ENCODE measurements around the gene TTLL8. TPM values are rescaled to one million over a fixed set of nuclear protein-coding genes. Genes with fewer than 3 reads are reported as not detected.
A peak's percentile ranks its signal among the peaks of the same experiment; 100 is the strongest.

TTLL8 gene
- total and polyA plus RNA-seq, 4 experiments from 2014 or later = not detected

GRCh38 chr22:50082961-50083461, 24.9 kb upstream of the TTLL8 start:
- no peak for DNase-seq
- Mint-ChIP-seq H3K27me3 (peaks cover 9 to 19% of the 10 kb centered on the region in 2 donors), H3K27ac (no peak overlapping the region), H3K4me1 (peaks cover 0 to 6% (median 2%) of the 10 kb centered on the region in 4 donors), H3K4me3 (peak overlapping the region in 2 of 8 donors; percentile 17 to 57), H3K9me3 (peaks cover 0 to 9% (median 5%) of the 10 kb centered on the region in 8 donors), H3K36me3 (no peaks in the 10 kb centered on the region)
- ChIA-PET CTCF (ENCODE audit: partially characterized antibody) (no interaction called here), POLR2A (ENCODE audit: partially characterized antibody) (no interaction called here)
- H3K27me3 ChIP-seq (ENCODE audit: insufficient read depth, low read length) = no peaks in the 10 kb centered on the region
- no peak overlapping the region for H3K4me3 ChIP-seq (ENCODE audit: low read length in 2 of 2)
- H3K27ac ChIP-seq (ENCODE audit: low read depth, low read length) = no peak overlapping the region
- intact Hi-C loops (cut with micrococcal nuclease) = no loop called here
- H3K4me1 ChIP-seq (ENCODE audit: insufficient read depth, low read length) = no peaks in the 10 kb centered on the region
- no peaks in the 10 kb centered on the region for H3K36me3 ChIP-seq (ENCODE audit: insufficient read depth, low read length)
- no peaks in the 10 kb centered on the region for H3K9me3 ChIP-seq (ENCODE audit: control insufficient read depth in 1 of 2, low read length in 2 of 2)

GRCh38 chr22:50082197-50082715, 24.2 kb upstream of the TTLL8 start:
- CTCF ChIA-PET (ENCODE audit: partially characterized antibody) = no interaction called here
- Histone ChIP-seq H3K27me3 (ENCODE audit: insufficient read depth, low read length) (no peaks in the 10 kb centered on the region), H3K4me3 (ENCODE audit: low read length in 2 of 2) (no peak overlapping the region), H3K27ac (ENCODE audit: low read depth, low read length) (no peak overlapping the region), H3K36me3 (ENCODE audit: insufficient read depth, low read length) (no peaks in the 10 kb centered on the region), H3K4me1 (ENCODE audit: insufficient read depth, low read length) (no peaks in the 10 kb centered on the region), H3K9me3 (ENCODE audit: control insufficient read depth in 1 of 2, low read length in 2 of 2) (no peaks in the 10 kb centered on the region)
- intact Hi-C loops (cut with micrococcal nuclease) = no loop called here
- Mint-ChIP-seq H3K27ac (no peak overlapping the region), H3K27me3 (peaks cover 8 to 19% of the 10 kb centered on the region in 2 donors), H3K36me3 (no peaks in the 10 kb centered on the region), H3K9me3 (peaks cover 0 to 6% (median 3%) of the 10 kb centered on the region in 8 donors), H3K4me3 (no peak overlapping the region), H3K4me1 (peaks cover 0 to 6% (median 2%) of the 10 kb centered on the region in 4 donors)
- no peak for DNase-seq
- POLR2A ChIA-PET (ENCODE audit: partially characterized antibody) = no interaction called here

GRCh38 chr22:50081426-50082196, 23.5 kb upstream of the TTLL8 start:
- Mint-ChIP-seq H3K36me3 (no peaks in the 10 kb centered on the region), H3K4me1 (peaks cover 0 to 6% (median 2%) of the 10 kb centered on the region in 4 donors), H3K27me3 (peaks cover 6 to 19% of the 10 kb centered on the region in 2 donors), H3K27ac (no peak overlapping the region), H3K9me3 (peaks cover 0 to 2% (median 0%) of the 10 kb centered on the region in 8 donors), H3K4me3 (no peak overlapping the region)
- CTCF ChIA-PET (ENCODE audit: partially characterized antibody) = no interaction called here
- Histone ChIP-seq H3K4me3 (ENCODE audit: low read length in 2 of 2) (no peak overlapping the region), H3K27me3 (ENCODE audit: insufficient read depth, low read length) (no peaks in the 10 kb centered on the region), H3K9me3 (ENCODE audit: control insufficient read depth in 1 of 2, low read length in 2 of 2) (no peaks in the 10 kb centered on the region), H3K4me1 (ENCODE audit: insufficient read depth, low read length) (no peaks in the 10 kb centered on the region), H3K36me3 (ENCODE audit: insufficient read depth, low read length) (no peaks in the 10 kb centered on the region), H3K27ac (ENCODE audit: low read depth, low read length) (no peak overlapping the region)
- no peak for DNase-seq
- intact Hi-C loops (cut with micrococcal nuclease) = no loop called here
- POLR2A ChIA-PET (ENCODE audit: partially characterized antibody) = no interaction called here

DNA sequence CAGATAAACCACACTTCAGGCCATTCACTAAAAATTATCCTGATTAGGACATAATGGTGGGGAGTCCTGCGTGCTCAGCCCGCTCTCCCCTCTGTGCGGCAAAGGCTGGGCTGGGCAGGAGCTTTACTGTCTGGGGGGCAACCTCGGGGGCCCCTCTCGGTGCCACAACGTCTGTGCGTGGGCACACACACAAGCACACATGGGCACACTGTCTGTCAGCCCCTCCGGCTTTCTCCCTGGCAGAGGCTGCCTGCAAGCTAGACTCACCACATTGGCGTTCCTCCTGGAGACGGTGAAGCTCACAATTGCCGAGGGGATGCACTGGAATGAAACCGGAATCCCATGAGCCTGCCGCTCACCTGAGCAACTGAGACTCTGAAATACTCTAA, 22.0 kb upstream of the TTLL8 start:
- H3K36me3 Mint-ChIP-seq = no peaks in the 10 kb centered on the region
- peaks cover 0 to under 1% (median under 1%) of the 10 kb centered on the region in 4 donors for H3K4me1 Mint-ChIP-seq
- DNase-seq = no peak
- Histone ChIP-seq H3K27me3 (ENCODE audit: insufficient read depth, low read length) (no peaks in the 10 kb centered on the region), H3K9me3 (ENCODE audit: control insufficient read depth in 1 of 2, low read length in 2 of 2) (no peaks in the 10 kb centered on the region), H3K4me1 (ENCODE audit: insufficient read depth, low read length) (no peaks in the 10 kb centered on the region), H3K27ac (ENCODE audit: low read depth, low read length) (no peak overlapping the region), H3K4me3 (ENCODE audit: low read length in 2 of 2) (no peak overlapping the region), H3K36me3 (ENCODE audit: insufficient read depth, low read length) (no peaks in the 10 kb centered on the region)
- CTCF ChIA-PET (ENCODE audit: partially characterized antibody) = no interaction called here
- no peak overlapping the region for H3K4me3 Mint-ChIP-seq
- intact Hi-C loops (cut with micrococcal nuclease) = no loop called here
- POLR2A ChIA-PET (ENCODE audit: partially characterized antibody) = no interaction called here
- no peak overlapping the region for H3K27ac Mint-ChIP-seq
- H3K27me3 Mint-ChIP-seq = peaks cover 8 to 15% of the 10 kb centered on the region in 2 donors
- no peaks in the 10 kb centered on the region for H3K9me3 Mint-ChIP-seq

GRCh38 chr22:50078761-50079160, 20.7 kb upstream of the TTLL8 start:
- Mint-ChIP-seq H3K9me3 (no peaks in the 10 kb centered on the region), H3K36me3 (no peaks in the 10 kb centered on the region), H3K27ac (no peak overlapping the region), H3K27me3 (peaks cover 8 to 15% of the 10 kb centered on the region in 2 donors), H3K4me1 (no peaks in the 10 kb centered on the region), H3K4me3 (no peak overlapping the region)
- no peak overlapping the region for H3K27ac ChIP-seq (ENCODE audit: low read depth, low read length)
- H3K27me3 ChIP-seq (ENCODE audit: insufficient read depth, low read length) = no peaks in the 10 kb centered on the region
- POLR2A ChIA-PET (ENCODE audit: partially characterized antibody) = no interaction called here
- no peaks in the 10 kb centered on the region for H3K9me3 ChIP-seq (ENCODE audit: control insufficient read depth in 1 of 2, low read length in 2 of 2)
- CTCF ChIA-PET (ENCODE audit: partially characterized antibody) = no interaction called here
- H3K36me3 ChIP-seq (ENCODE audit: insufficient read depth, low read length) = no peaks in the 10 kb centered on the region
- H3K4me3 ChIP-seq (ENCODE audit: low read length in 2 of 2) = no peak overlapping the region
- no peak for DNase-seq
- intact Hi-C loops (cut with micrococcal nuclease) = no loop called here
- no peaks in the 10 kb centered on the region for H3K4me1 ChIP-seq (ENCODE audit: insufficient read depth, low read length)

- intact Hi-C loops (cut with micrococcal nuclease) = no loop called here
- no peaks in the 10 kb centered on the region for H3K27me3 ChIP-seq (ENCODE audit: insufficient read depth, low read length)
- H3K36me3 ChIP-seq (ENCODE audit: insufficient read depth, low read length) = no peaks in the 10 kb centered on the region
- Mint-ChIP-seq H3K4me3 (no peak overlapping the region), H3K9me3 (no peaks in the 10 kb centered on the region), H3K4me1 (no peaks in the 10 kb centered on the region), H3K36me3 (no peaks in the 10 kb centered on the region), H3K27me3 (peaks cover 8 to 13% of the 10 kb centered on the region in 2 donors), H3K27ac (no peak overlapping the region)
- no peak for DNase-seq
- ChIA-PET CTCF (ENCODE audit: partially characterized antibody) (no interaction called here), POLR2A (ENCODE audit: partially characterized antibody) (no interaction called here)
- H3K4me3 ChIP-seq (ENCODE audit: low read length in 2 of 2) = no peak overlapping the region
- H3K27ac ChIP-seq (ENCODE audit: low read depth, low read length) = no peak overlapping the region
- H3K4me1 ChIP-seq (ENCODE audit: insufficient read depth, low read length) = no peaks in the 10 kb centered on the region
- no peaks in the 10 kb centered on the region for H3K9me3 ChIP-seq (ENCODE audit: control insufficient read depth in 1 of 2, low read length in 2 of 2)
Measured at GRCh38 chr22:50078246-50078645, 20.1 kb upstream of the TTLL8 start.

GRCh38 chr22:50076646-50077535, 18.8 kb upstream of the TTLL8 start:
- no peak overlapping the region for H3K4me3 Mint-ChIP-seq
- H3K36me3 Mint-ChIP-seq = no peaks in the 10 kb centered on the region
- peaks cover 4 to 8% of the 10 kb centered on the region in 2 donors for H3K27me3 Mint-ChIP-seq
- H3K27me3 ChIP-seq (ENCODE audit: insufficient read depth, low read length) = no peaks in the 10 kb centered on the region
- no peaks in the 10 kb centered on the region for H3K36me3 ChIP-seq (ENCODE audit: insufficient read depth, low read length)
- no peak overlapping the region for H3K4me3 ChIP-seq (ENCODE audit: low read length in 2 of 2)
- intact Hi-C loops (cut with micrococcal nuclease) = no loop called here
- CTCF ChIA-PET (ENCODE audit: partially characterized antibody) = no interaction called here
- H3K27ac Mint-ChIP-seq = no peak overlapping the region
- no peaks in the 10 kb centered on the region for H3K4me1 ChIP-seq (ENCODE audit: insufficient read depth, low read length)
- POLR2A ChIA-PET (ENCODE audit: partially characterized antibody) = no interaction called here
- H3K27ac ChIP-seq (ENCODE audit: low read depth, low read length) = no peak overlapping the region
- no peaks in the 10 kb centered on the region for H3K9me3 Mint-ChIP-seq
- no peak for DNase-seq
- no peaks in the 10 kb centered on the region for H3K9me3 ChIP-seq (ENCODE audit: control insufficient read depth in 1 of 2, low read length in 2 of 2)
- no peaks in the 10 kb centered on the region for H3K4me1 Mint-ChIP-seq

All from CD4-positive, alpha-beta memory T cell (primary cell).